ENCODE measurements around the gene OPN1SW. TPM values are rescaled to one million over a fixed set of nuclear protein-coding genes. Genes with fewer than 3 reads are reported as not detected.

The OPN1SW gene
- total RNA-seq, 1 experiment from 2014 or later, result not detected

GRCh38 chr7:128732521-128733277 lies 42.9 kb downstream of the OPN1SW start:
- DNase-seq (ENCODE audit: low spot score), result no peak

GRCh38 chr7:128731184-128731583 lies 44.4 kb downstream of the OPN1SW start:
- no peak for DNase-seq (ENCODE audit: low spot score)

- DNase-seq (ENCODE audit: low spot score), result no peak
These were observed 46.1 kb downstream of the OPN1SW start for GRCh38 chr7:128729494-128729893.

GRCh38 chr7:128728598-128728997 lies 47.0 kb downstream of the OPN1SW start:
- no peak for DNase-seq (ENCODE audit: low spot score)

GRCh38 chr7:128727239-128727638 lies 48.4 kb downstream of the OPN1SW start:
- no peak for DNase-seq (ENCODE audit: low spot score)

GRCh38 chr7:128726737-128727072 lies 48.9 kb downstream of the OPN1SW start:
- no peak for DNase-seq (ENCODE audit: low spot score)

GRCh38 chr7:128726059-128726736 lies 49.4 kb downstream of the OPN1SW start:
- no peak for DNase-seq (ENCODE audit: low spot score)

GRCh38 chr7:128725531-128725930 lies 50.1 kb downstream of the OPN1SW start:
- DNase-seq (ENCODE audit: low spot score), result no peak

- no peak for DNase-seq (ENCODE audit: low spot score)
These were observed 50.9 kb downstream of the OPN1SW start for GRCh38 chr7:128724743-128725142.

Other genes with a start within 250 kb of the OPN1SW start
- gene GARIN1A, start 103.5 kb downstream of the OPN1SW start, total RNA-seq (2014; rRNA removed; shearing (Covaris generic)), result not detected in 2 replicates
- 420 and 457 TPM in 2 replicates for gene CALU, start 36.4 kb downstream of the OPN1SW start, total RNA-seq (2014; rRNA removed; shearing (Covaris generic))
- gene CCDC136, start 16.2 kb upstream of the OPN1SW start, total RNA-seq (2014; rRNA removed; shearing (Covaris generic)), result 5.3 and 7.0 TPM in 2 replicates
- 23.1 and 33.3 TPM in 2 replicates for gene FLNC, start 54.6 kb upstream of the OPN1SW start, total RNA-seq (2014; rRNA removed; shearing (Covaris generic))
- 157 and 171 TPM in 2 replicates for gene ATP6V1F, start 87.1 kb upstream of the OPN1SW start, total RNA-seq (2014; rRNA removed; shearing (Covaris generic))
- 0.21 and 0.26 TPM in 2 replicates for gene KCP, start 134.9 kb upstream of the OPN1SW start, total RNA-seq (2014; rRNA removed; shearing (Covaris generic))
- gene IRF5, start 162.1 kb upstream of the OPN1SW start, total RNA-seq (2014; rRNA removed; shearing (Covaris generic)), result 17.4 and 20.8 TPM in 2 replicates

Data from A172 (cell line).